GM19240 (cell line): ENCODE measurements around the gene LAMA3.

Source experiments
- DNase-seq: peaks from one replicate; pipeline ENCODE4 v3.0.0; 2011; ENCODE audit warnings: low spot score; ENCODE audit not compliant: insufficient read length

LAMA3 gene

GRCh38 chr18:23893653-23894052 lies 204.4 kb downstream of the LAMA3 start:
- no peak for DNase-seq

GRCh38 chr18:23894661-23895175 lies 205.5 kb downstream of the LAMA3 start:
- no peak for DNase-seq

GRCh38 chr18:23897291-23897690 lies 208.0 kb downstream of the LAMA3 start:
- DNase-seq: no peak

- DNase-seq: no peak
These were observed 208.5 kb downstream of the LAMA3 start for GRCh38 chr18:23897733-23898132.

- DNase-seq: no peak
These were observed 211.7 kb downstream of the LAMA3 start for GRCh38 chr18:23900994-23901393.

GRCh38 chr18:23902396-23902795 lies 213.1 kb downstream of the LAMA3 start:
- no peak for DNase-seq

- no peak for DNase-seq
These were observed 214.7 kb downstream of the LAMA3 start for GRCh38 chr18:23903971-23904370.

- no peak for DNase-seq
These were observed 217.4 kb downstream of the LAMA3 start for GRCh38 chr18:23906658-23907057.

- DNase-seq: no peak
These were observed 219.6 kb downstream of the LAMA3 start for GRCh38 chr18:23908827-23909226.

- DNase-seq: no peak
These were observed 220.8 kb downstream of the LAMA3 start for GRCh38 chr18:23910032-23910431.

GRCh38 chr18:23912356-23912755 lies 223.1 kb downstream of the LAMA3 start:
- no peak for DNase-seq

- no peak for DNase-seq
These were observed 227.1 kb downstream of the LAMA3 start for GRCh38 chr18:23916338-23916737.

- DNase-seq: peak; percentile 48
These were observed 229.3 kb downstream of the LAMA3 start for GRCh38 chr18:23918395-23919032.

- DNase-seq: no peak
These were observed 230.8 kb downstream of the LAMA3 start for GRCh38 chr18:23920054-23920453.

- DNase-seq: no peak
These were observed 232.5 kb downstream of the LAMA3 start for GRCh38 chr18:23921716-23922285.

GRCh38 chr18:23922939-23923338 lies 233.7 kb downstream of the LAMA3 start:
- no peak for DNase-seq

GRCh38 chr18:23924813-23925212 lies 235.6 kb downstream of the LAMA3 start:
- no peak for DNase-seq

- DNase-seq: no peak
These were observed 237.3 kb downstream of the LAMA3 start for GRCh38 chr18:23926571-23926970.

- DNase-seq: no peak
These were observed 238.8 kb downstream of the LAMA3 start for GRCh38 chr18:23927821-23928746.

- no peak for DNase-seq
These were observed 240.2 kb downstream of the LAMA3 start for GRCh38 chr18:23929362-23929930.

- DNase-seq: no peak
These were observed 240.7 kb downstream of the LAMA3 start for GRCh38 chr18:23930002-23930401.
